ENCODE measurements around the gene PLEKHG4.

Gene PLEKHG4

DNA sequence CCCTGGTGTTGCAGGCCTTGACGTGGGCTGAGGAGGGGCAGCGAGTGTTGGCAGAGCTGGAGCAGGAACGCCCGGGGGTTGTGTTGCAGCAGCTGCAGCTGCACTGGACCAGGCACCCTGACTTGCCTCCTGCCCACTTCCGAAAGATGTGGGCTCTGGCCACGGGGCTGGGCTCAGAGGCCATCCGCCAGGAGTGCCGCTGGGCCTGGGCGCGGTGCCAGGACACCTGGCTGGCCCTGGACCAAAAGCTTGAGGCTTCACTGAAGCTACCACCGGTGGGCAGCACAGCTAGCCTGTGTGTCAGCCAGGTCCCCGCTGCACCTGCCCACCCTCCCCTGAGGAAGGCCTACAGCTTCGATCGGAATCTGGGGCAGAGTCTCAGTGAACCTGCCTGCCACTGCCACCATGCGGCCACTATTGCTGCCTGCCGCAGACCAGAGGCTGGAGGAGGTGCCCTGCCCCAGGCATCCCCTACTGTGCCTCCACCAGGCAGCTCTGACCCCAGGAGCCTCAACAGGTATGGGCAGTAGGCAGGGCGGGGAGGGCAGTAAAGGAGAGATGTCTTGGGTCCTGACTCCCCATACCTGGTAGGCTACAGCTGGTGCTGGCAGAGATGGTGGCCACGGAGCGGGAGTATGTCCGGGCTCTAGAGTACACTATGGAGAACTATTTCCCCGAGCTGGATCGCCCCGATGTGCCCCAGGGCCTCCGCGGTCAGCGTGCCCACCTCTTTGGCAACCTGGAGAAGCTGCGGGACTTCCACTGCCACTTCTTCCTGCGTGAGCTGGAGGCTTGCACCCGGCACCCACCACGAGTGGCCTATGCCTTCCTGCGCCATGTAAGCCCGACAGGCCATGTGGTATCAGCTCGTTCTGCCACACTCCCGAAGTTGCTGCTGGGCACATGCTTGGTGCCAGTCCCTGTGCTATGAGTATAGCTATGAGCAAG is 5.6 kb downstream of the PLEKHG4 start:
- peaks cover 2% of the 10 kb centered on the region for H3K27me3 ChIP-seq (ENCODE audit: insufficient read depth, insufficient read length)
- H3K36me3 ChIP-seq (ENCODE audit: insufficient read depth, insufficient read length, low read length), result peaks cover 27% of the 10 kb centered on the region
- peak; percentile 54 for DNase-seq (ENCODE audit: low read depth, low spot score)
- H3K9ac ChIP-seq (ENCODE audit: insufficient read length, low read depth), result no peak overlapping the region
- no peaks in the 10 kb centered on the region for H3K9me3 ChIP-seq (ENCODE audit: insufficient read depth, low read length)
- TF ChIP-seq SUZ12 (IDR thresholded peaks at IDR 0.05; ENCODE audit: extremely low read depth, insufficient read depth, insufficient read length) (no peak), ZNF274 (IDR thresholded peaks at IDR 0.05; ENCODE audit: low read depth, low read length) (no peak), YY1 (IDR thresholded peaks at IDR 0.05; ENCODE audit: insufficient read depth, insufficient read length) (no peak)
- H3K4me3 ChIP-seq (ENCODE audit: insufficient read length, low read depth), result no peak overlapping the region
- H3K4me1 ChIP-seq (ENCODE audit: insufficient read depth, insufficient read length), result peaks cover 16% of the 10 kb centered on the region

DNA sequence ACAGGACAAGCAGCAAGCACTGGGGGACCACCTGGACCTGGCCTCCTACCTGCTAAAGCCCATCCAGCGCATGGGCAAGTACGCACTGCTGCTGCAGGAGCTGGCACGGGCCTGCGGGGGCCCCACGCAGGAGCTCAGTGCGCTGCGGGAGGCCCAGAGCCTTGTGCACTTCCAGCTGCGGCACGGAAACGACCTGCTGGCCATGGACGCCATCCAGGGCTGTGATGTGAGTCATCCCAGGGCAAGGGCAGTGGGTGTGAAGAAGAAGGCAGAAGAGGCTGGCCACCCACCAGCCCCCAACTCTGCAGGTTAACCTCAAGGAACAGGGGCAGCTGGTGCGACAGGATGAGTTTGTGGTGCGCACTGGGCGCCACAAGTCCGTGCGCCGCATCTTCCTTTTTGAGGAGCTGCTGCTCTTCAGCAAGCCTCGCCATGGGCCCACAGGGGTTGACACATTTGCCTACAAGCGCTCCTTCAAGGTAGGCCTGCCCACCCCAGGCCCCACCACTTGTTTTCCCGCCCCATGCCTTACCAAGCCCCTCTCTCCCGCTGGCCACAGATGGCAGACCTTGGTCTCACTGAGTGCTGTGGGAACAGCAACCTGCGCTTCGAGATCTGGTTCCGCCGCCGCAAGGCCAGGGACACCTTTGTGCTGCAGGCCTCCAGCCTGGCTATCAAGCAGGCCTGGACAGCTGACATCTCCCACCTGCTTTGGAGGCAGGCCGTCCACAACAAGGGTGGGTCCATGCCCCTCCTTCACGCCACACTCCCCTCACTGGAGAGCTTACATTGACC is 7.3 kb downstream of the PLEKHG4 start:
- no peak for DNase-seq (ENCODE audit: low read depth, low spot score)
- Histone ChIP-seq H3K27me3 (ENCODE audit: insufficient read depth, insufficient read length) (no peaks in the 10 kb centered on the region), H3K9me3 (ENCODE audit: insufficient read depth, low read length) (no peaks in the 10 kb centered on the region), H3K4me1 (ENCODE audit: insufficient read depth, insufficient read length) (peaks cover 16% of the 10 kb centered on the region), H3K4me3 (ENCODE audit: insufficient read length, low read depth) (no peak overlapping the region), H3K36me3 (ENCODE audit: insufficient read depth, insufficient read length, low read length) (peaks cover 26% of the 10 kb centered on the region), H3K9ac (ENCODE audit: insufficient read length, low read depth) (no peak overlapping the region)
- TF ChIP-seq ZNF274 (IDR thresholded peaks at IDR 0.05; ENCODE audit: low read depth, low read length), result no peak
- no peak for TF ChIP-seq SUZ12 (IDR thresholded peaks at IDR 0.05; ENCODE audit: extremely low read depth, insufficient read depth, insufficient read length)
- no peak for TF ChIP-seq YY1 (IDR thresholded peaks at IDR 0.05; ENCODE audit: insufficient read depth, insufficient read length)

DNA sequence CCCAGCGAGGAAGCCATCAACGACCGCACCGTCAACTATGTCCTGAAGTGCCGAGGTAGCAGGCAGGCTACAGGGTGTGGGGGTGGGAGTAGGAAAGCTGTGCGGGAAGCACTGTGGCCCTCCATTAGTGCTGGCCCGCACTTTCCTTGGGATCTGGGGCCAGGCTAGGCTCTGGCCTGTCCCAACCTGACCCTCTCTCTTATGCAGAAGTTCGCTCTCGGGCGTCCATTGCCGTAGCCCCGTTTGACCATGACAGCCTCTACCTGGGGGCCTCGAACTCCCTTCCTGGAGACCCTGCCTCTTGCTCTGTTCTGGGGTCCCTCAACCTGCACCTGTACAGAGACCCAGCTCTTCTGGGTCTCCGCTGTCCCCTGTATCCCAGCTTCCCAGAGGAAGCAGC is 8.6 kb downstream of the PLEKHG4 start:
- H3K9me3 ChIP-seq (ENCODE audit: insufficient read depth, low read length), result no peaks in the 10 kb centered on the region
- peaks cover 15% of the 10 kb centered on the region for H3K36me3 ChIP-seq (ENCODE audit: insufficient read depth, insufficient read length, low read length)
- DNase-seq (ENCODE audit: low read depth, low spot score), result no peak
- H3K4me1 ChIP-seq (ENCODE audit: insufficient read depth, insufficient read length), result peaks cover 15% of the 10 kb centered on the region
- TF ChIP-seq YY1 (IDR thresholded peaks at IDR 0.05; ENCODE audit: insufficient read depth, insufficient read length), result no peak
- no peak overlapping the region for H3K4me3 ChIP-seq (ENCODE audit: insufficient read length, low read depth)
- H3K27me3 ChIP-seq (ENCODE audit: insufficient read depth, insufficient read length), result no peaks in the 10 kb centered on the region
- H3K9ac ChIP-seq (ENCODE audit: insufficient read length, low read depth), result no peak overlapping the region

DNA sequence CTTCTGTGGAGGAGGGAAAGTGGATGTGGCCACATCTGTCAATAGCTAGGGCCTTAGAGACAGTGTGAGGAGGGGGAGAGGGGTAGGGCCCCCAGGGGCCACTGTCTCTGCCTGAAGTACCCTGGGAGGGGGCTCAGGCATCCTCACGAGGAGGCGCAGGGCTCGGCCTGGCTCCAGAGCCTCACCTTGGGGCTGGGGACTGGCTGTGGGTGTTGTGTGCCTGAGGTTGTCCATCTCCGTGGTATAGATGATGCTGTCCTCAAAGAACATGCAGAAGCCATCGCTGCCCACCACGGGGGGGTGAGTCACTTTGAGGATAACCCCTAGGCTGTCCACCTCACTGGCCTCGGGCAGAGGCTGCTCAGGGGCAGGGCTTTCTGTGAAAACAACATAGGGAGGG is 12.1 kb downstream of the PLEKHG4 start:
- Histone ChIP-seq H3K9me3 (ENCODE audit: insufficient read depth, low read length) (no peaks in the 10 kb centered on the region), H3K4me1 (ENCODE audit: insufficient read depth, insufficient read length) (peaks cover 2% of the 10 kb centered on the region), H3K36me3 (ENCODE audit: insufficient read depth, insufficient read length, low read length) (peaks cover 8% of the 10 kb centered on the region), H3K4me3 (ENCODE audit: insufficient read length, low read depth) (no peak overlapping the region), H3K9ac (ENCODE audit: insufficient read length, low read depth) (no peak overlapping the region), H3K27me3 (ENCODE audit: insufficient read depth, insufficient read length) (no peaks in the 10 kb centered on the region)
- DNase-seq (ENCODE audit: low read depth, low spot score), result no peak
- no peak for TF ChIP-seq YY1 (IDR thresholded peaks at IDR 0.05; ENCODE audit: insufficient read depth, insufficient read length)
- TF ChIP-seq ZNF274 (IDR thresholded peaks at IDR 0.05; ENCODE audit: low read depth, low read length), result no peak
- no peak for TF ChIP-seq SUZ12 (IDR thresholded peaks at IDR 0.05; ENCODE audit: extremely low read depth, insufficient read depth, insufficient read length)

DNA sequence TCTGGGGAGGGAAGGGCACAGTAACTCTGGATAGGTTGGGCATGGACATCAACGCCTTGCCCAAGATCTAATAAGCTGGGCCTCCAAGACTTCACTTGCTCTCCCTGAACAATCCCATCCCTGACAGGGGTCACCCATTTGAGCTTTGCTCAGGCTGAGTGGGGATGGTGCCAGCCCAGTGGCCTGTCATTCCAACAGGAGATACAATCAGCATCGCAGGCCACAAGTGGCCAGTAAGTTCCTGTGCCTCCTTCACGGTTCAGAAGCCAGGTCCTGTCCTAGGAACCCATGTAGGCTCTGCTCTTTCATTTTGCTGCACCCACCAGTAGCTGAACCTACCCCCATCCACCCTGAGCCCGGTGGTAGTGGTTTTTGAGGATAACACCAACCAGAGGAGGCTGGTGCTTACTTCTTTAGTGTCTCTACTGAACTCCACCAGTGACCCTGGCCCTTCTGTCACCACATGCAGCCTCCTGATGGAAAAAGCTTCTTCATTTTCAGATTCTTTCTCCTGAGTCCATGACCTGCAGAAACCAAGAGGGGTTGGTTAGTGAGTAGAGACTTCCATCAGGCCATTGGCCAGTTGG is 14.9 kb downstream of the PLEKHG4 start:
- Histone ChIP-seq H3K9me3 (ENCODE audit: insufficient read depth, low read length) (no peaks in the 10 kb centered on the region), H3K4me1 (ENCODE audit: insufficient read depth, insufficient read length) (peaks cover 2% of the 10 kb centered on the region), H3K36me3 (ENCODE audit: insufficient read depth, insufficient read length, low read length) (no peaks in the 10 kb centered on the region), H3K27me3 (ENCODE audit: insufficient read depth, insufficient read length) (no peaks in the 10 kb centered on the region), H3K4me3 (ENCODE audit: insufficient read length, low read depth) (no peak overlapping the region), H3K9ac (ENCODE audit: insufficient read length, low read depth) (no peak overlapping the region)
- no peak for DNase-seq (ENCODE audit: low read depth, low spot score)
- TF ChIP-seq ZNF274 (IDR thresholded peaks at IDR 0.05; ENCODE audit: low read depth, low read length), result no peak
- no peak for TF ChIP-seq SUZ12 (IDR thresholded peaks at IDR 0.05; ENCODE audit: extremely low read depth, insufficient read depth, insufficient read length)
- TF ChIP-seq YY1 (IDR thresholded peaks at IDR 0.05; ENCODE audit: insufficient read depth, insufficient read length), result no peak

DNA sequence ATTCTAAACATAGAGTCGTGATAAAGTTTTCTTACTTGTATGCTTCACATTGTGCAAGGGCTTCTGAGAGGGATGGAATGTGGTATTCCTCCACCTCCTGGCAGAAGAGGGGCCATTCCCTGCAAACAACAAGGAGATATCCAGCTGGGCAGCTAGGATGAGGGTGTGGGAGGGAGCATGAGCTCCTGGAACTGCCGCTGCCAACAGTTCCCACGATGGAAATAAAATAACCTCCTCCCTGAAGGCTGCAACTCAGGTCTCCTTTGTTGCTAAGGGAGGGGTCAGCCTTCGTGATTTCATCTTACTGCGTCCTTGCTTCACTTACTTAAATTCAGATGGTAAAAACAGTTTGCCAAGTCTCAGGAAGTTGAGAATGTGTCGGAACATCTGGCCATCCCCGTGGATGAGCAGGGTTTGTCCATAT is 15.6 kb downstream of the PLEKHG4 start:
- DNase-seq (ENCODE audit: low read depth, low spot score), result no peak
- Histone ChIP-seq H3K36me3 (ENCODE audit: insufficient read depth, insufficient read length, low read length) (no peaks in the 10 kb centered on the region), H3K4me1 (ENCODE audit: insufficient read depth, insufficient read length) (no peaks in the 10 kb centered on the region), H3K4me3 (ENCODE audit: insufficient read length, low read depth) (no peak overlapping the region), H3K9me3 (ENCODE audit: insufficient read depth, low read length) (no peaks in the 10 kb centered on the region), H3K27me3 (ENCODE audit: insufficient read depth, insufficient read length) (no peaks in the 10 kb centered on the region), H3K9ac (ENCODE audit: insufficient read length, low read depth) (no peak overlapping the region)
- no peak for TF ChIP-seq YY1 (IDR thresholded peaks at IDR 0.05; ENCODE audit: insufficient read depth, insufficient read length)
- TF ChIP-seq SUZ12 (IDR thresholded peaks at IDR 0.05; ENCODE audit: extremely low read depth, insufficient read depth, insufficient read length), result no peak
- TF ChIP-seq ZNF274 (IDR thresholded peaks at IDR 0.05; ENCODE audit: low read depth, low read length), result no peak

DNA sequence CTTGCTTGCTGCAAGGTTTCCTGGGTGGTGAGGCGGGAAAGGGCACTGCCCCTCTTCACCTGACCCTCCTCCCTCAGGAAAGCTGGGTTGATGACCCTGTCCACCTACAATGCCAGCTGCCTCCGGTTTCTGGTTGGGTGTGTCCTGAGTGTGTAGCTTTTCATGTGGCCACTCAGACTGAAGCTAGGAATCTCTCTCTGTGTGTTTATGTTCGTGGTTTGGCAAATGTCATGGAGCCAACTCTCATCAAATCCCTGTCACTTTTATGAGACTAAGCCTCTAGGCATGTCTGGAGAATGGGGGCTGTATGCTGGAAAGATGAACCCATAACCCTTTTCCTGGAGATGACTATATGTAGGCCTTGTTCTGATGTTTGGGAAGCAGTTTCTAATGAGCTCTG is 17.1 kb downstream of the PLEKHG4 start:
- no peak overlapping the region for H3K9ac ChIP-seq (ENCODE audit: insufficient read length, low read depth)
- DNase-seq (ENCODE audit: low read depth, low spot score), result no peak
- H3K9me3 ChIP-seq (ENCODE audit: insufficient read depth, low read length), result no peaks in the 10 kb centered on the region
- no peaks in the 10 kb centered on the region for H3K36me3 ChIP-seq (ENCODE audit: insufficient read depth, insufficient read length, low read length)
- H3K4me1 ChIP-seq (ENCODE audit: insufficient read depth, insufficient read length), result peaks cover 3% of the 10 kb centered on the region
- no peaks in the 10 kb centered on the region for H3K27me3 ChIP-seq (ENCODE audit: insufficient read depth, insufficient read length)
- TF ChIP-seq ZNF274 (IDR thresholded peaks at IDR 0.05; ENCODE audit: low read depth, low read length) (no peak), SUZ12 (IDR thresholded peaks at IDR 0.05; ENCODE audit: extremely low read depth, insufficient read depth, insufficient read length) (no peak), YY1 (IDR thresholded peaks at IDR 0.05; ENCODE audit: insufficient read depth, insufficient read length) (no peak)
- no peak overlapping the region for H3K4me3 ChIP-seq (ENCODE audit: insufficient read length, low read depth)

Measured in NT2/D1 (cell line).